ENCODE results near the gene EPC1. TPM values are rescaled to one million over a fixed set of nuclear protein-coding genes. Genes with fewer than 3 reads are reported as not detected.

EPC1 gene
- total and polyA plus RNA-seq, 2 experiments from 2014 or later: 10.6 to 12.5 TPM

DNA sequence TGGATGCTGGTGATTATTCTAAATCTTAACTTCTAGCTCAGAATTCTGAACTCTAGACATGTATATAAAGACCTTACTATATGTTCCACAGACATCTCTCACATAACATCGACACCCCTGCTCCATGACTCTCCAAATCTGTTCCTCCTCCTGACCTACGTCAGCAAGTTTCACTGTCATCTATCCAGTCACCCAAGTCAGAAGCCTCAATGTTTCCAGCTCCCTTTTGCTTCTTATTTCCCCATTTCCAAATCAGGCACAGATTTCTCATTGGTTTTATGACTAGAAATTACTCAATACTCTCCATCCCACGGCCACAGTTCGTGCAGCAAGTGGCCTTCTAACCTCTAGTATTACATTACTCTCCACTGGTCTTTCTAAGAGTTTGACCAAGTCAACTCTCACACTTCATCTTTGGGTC lies 28.5 kb downstream of the EPC1 start:
- Histone ChIP-seq H4K20me1 (ENCODE audit: insufficient read depth) (peaks cover 50% of the 10 kb centered on the region), H3K27me3 (replicated peaks; ENCODE audit: insufficient read depth) (no peaks in the 10 kb centered on the region), H3K9me3 (ENCODE audit: low read depth) (no peaks in the 10 kb centered on the region), H3K27ac (peak overlapping the region; percentile 66), H3K4me2 (ENCODE audit: unreplicated experiment) (no peak overlapping the region), H3K4me3 (no peak overlapping the region), H3K79me2 (ENCODE audit: insufficient read depth) (peaks cover 100% of the 10 kb centered on the region), H3K4me1 (ENCODE audit: insufficient read depth) (peaks cover 39% of the 10 kb centered on the region), H2AFZ (no peak overlapping the region), H3K9me2 (ENCODE audit: insufficient read depth) (no peaks in the 10 kb centered on the region), H3F3A (ENCODE audit: insufficient read depth) (peaks cover 26% of the 10 kb centered on the region; the same call in 1 of the 2 replicates), H3K9ac (no peak overlapping the region), H3K36me3 (ENCODE audit: low read depth) (no peaks in the 10 kb centered on the region)
- DNase-seq: peak; percentile 76
- TF ChIP-seq EZH2 (IDR thresholded peaks at IDR 0.05; ENCODE audit: insufficient read depth, poor library complexity, severe bottlenecking): no peak
- TF ChIP-seq EZH2phosphoT487 (IDR thresholded peaks at IDR 0.05; ENCODE audit: insufficient read depth, low read depth): no peak
- WGBS, 2 experiments (ENCODE audit: low coverage in 1 of 2, low lambda C conversion rate in 2 of 2, missing lambda C conversion rate in 2 of 2): 18 to 30% methylated on average over 4 of the region's 4 CpGs
- in situ Hi-C loops (cut with MboI): no loop called here

DNA sequence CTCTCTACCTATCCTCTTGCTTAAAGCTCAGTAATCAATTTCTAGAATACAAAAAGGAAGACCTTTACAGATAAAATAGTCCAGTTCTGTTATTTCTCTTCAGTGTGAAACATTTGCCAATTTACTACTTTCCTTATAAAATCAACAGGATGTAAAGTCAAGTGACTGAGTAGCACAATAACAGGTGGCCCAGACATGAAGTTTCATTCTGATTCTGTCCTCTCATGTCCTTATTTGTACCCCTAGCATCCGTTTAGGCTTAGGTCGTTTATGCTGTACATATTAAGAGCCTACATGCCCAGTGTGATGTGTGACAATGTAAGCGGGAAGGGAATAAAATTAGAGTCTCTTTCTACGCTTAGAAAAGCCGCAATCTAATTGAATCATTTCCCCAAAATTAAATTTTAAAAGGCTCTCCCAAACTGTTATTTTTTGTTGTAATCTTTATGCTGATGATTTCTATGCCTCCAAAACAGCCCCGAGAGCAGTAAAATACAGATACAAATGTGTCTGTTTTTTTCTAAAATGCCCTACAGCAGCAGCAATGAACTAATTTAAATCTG lies 29.1 kb downstream of the EPC1 start:
- Histone ChIP-seq H3K36me3 (ENCODE audit: low read depth) (no peaks in the 10 kb centered on the region), H3K4me1 (ENCODE audit: insufficient read depth) (peaks cover 39% of the 10 kb centered on the region), H3K27me3 (replicated peaks; ENCODE audit: insufficient read depth) (no peaks in the 10 kb centered on the region), H3K9me3 (ENCODE audit: low read depth) (no peaks in the 10 kb centered on the region), H3K9ac (no peak overlapping the region), H3K4me3 (no peak overlapping the region), H2AFZ (no peak overlapping the region), H3K4me2 (ENCODE audit: unreplicated experiment) (no peak overlapping the region), H3K79me2 (ENCODE audit: insufficient read depth) (peaks cover 100% of the 10 kb centered on the region), H4K20me1 (ENCODE audit: insufficient read depth) (peaks cover 50% of the 10 kb centered on the region), H3K27ac (peak overlapping the region; percentile 66), H3K9me2 (ENCODE audit: insufficient read depth) (no peaks in the 10 kb centered on the region), H3F3A (ENCODE audit: insufficient read depth) (peaks cover 26% of the 10 kb centered on the region; the same call in 1 of the 2 replicates)
- DNase-seq: no peak
- TF ChIP-seq EZH2phosphoT487 (IDR thresholded peaks at IDR 0.05; ENCODE audit: insufficient read depth, low read depth) (no peak), EZH2 (IDR thresholded peaks at IDR 0.05; ENCODE audit: insufficient read depth, poor library complexity, severe bottlenecking) (no peak)
- WGBS, 2 experiments (ENCODE audit: low coverage in 1 of 2, low lambda C conversion rate in 2 of 2, missing lambda C conversion rate in 2 of 2): 76 to 79% methylated on average over 6 of the region's 6 CpGs
- in situ Hi-C loops (cut with MboI): no loop called here

DNA sequence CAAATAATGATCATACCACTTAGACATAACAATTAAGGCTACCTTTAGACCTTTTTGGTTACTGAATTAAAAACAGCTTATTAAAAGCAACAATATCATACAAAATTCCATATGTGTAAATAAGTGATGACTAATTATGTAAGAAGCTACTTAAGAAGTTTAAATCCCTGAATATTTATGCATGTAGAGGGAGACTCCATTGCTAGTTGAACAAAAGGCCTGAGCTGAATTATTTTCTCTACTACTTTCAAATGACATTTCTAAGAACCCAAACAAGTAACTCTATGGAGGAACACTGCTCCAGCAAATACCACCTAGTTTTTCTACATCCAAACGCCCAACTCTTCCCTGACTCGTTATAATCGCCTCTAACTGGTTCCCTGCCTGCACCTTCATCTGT lies 31.5 kb downstream of the EPC1 start:
- no peak overlapping the region for H3K9ac ChIP-seq
- H3K4me2 ChIP-seq (ENCODE audit: unreplicated experiment): peak overlapping the region; percentile 45
- peak; percentile 30 for DNase-seq
- no peaks in the 10 kb centered on the region for H3K9me3 ChIP-seq (ENCODE audit: low read depth)
- no peak overlapping the region for H3K4me3 ChIP-seq
- H3K27me3 ChIP-seq (replicated peaks; ENCODE audit: insufficient read depth): no peaks in the 10 kb centered on the region
- H3F3A ChIP-seq (ENCODE audit: insufficient read depth): peaks cover 25% of the 10 kb centered on the region; the same call in 1 of the 2 replicates
- H4K20me1 ChIP-seq (ENCODE audit: insufficient read depth): peaks cover 46% of the 10 kb centered on the region
- peaks cover 100% of the 10 kb centered on the region for H3K79me2 ChIP-seq (ENCODE audit: insufficient read depth)
- WGBS, 2 experiments (ENCODE audit: low coverage in 1 of 2, low lambda C conversion rate in 2 of 2, missing lambda C conversion rate in 2 of 2): 56 to 58% methylated on average over 3 of the region's 3 CpGs
- no peaks in the 10 kb centered on the region for H3K9me2 ChIP-seq (ENCODE audit: insufficient read depth)
- TF ChIP-seq EZH2 (IDR thresholded peaks at IDR 0.05; ENCODE audit: insufficient read depth, poor library complexity, severe bottlenecking): no peak
- TF ChIP-seq EZH2phosphoT487 (IDR thresholded peaks at IDR 0.05; ENCODE audit: insufficient read depth, low read depth): no peak
- no peaks in the 10 kb centered on the region for H3K36me3 ChIP-seq (ENCODE audit: low read depth)
- in situ Hi-C loops (cut with MboI): no loop called here
- no peak overlapping the region for H2AFZ ChIP-seq
- H3K27ac ChIP-seq: no peak overlapping the region
- H3K4me1 ChIP-seq (ENCODE audit: insufficient read depth): peaks cover 39% of the 10 kb centered on the region

DNA sequence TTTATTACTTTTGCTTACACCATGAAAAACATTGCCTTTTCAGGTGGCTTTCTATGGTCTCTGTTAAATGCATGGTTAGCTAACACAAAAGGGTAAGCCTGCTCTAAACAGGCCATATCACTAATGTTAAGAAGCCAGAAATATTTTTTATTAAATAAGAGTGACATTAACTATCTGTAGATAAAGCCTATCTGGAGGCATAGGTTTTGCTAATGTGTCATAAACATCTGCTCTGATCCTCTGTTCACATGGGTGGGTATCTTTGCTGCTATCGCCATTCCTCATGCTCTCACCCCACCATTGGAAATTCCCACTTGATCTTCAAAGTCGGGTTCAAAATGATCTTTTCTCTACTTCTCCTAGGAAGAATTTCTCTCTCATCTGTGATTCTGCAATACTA lies 32.4 kb downstream of the EPC1 start:
- no peak overlapping the region for H3K4me3 ChIP-seq
- no peaks in the 10 kb centered on the region for H3K27me3 ChIP-seq (replicated peaks; ENCODE audit: insufficient read depth)
- no peaks in the 10 kb centered on the region for H3K9me2 ChIP-seq (ENCODE audit: insufficient read depth)
- TF ChIP-seq EZH2phosphoT487 (IDR thresholded peaks at IDR 0.05; ENCODE audit: insufficient read depth, low read depth) (no peak), EZH2 (IDR thresholded peaks at IDR 0.05; ENCODE audit: insufficient read depth, poor library complexity, severe bottlenecking) (no peak)
- peaks cover 100% of the 10 kb centered on the region for H3K79me2 ChIP-seq (ENCODE audit: insufficient read depth)
- no peak for DNase-seq
- H3K27ac ChIP-seq: no peak overlapping the region
- H2AFZ ChIP-seq: no peak overlapping the region
- in situ Hi-C loops (cut with MboI): no loop called here
- no peaks in the 10 kb centered on the region for H3K9me3 ChIP-seq (ENCODE audit: low read depth)
- H3K4me1 ChIP-seq (ENCODE audit: insufficient read depth): peaks cover 39% of the 10 kb centered on the region
- peaks cover 42% of the 10 kb centered on the region for H4K20me1 ChIP-seq (ENCODE audit: insufficient read depth)
- no peak overlapping the region for H3K9ac ChIP-seq
- no peaks in the 10 kb centered on the region for H3K36me3 ChIP-seq (ENCODE audit: low read depth)
- peaks cover 17% of the 10 kb centered on the region; the same call in 1 of the 2 replicates for H3F3A ChIP-seq (ENCODE audit: insufficient read depth)
- 95 to 98% methylated on average over 2 of the region's 2 CpGs for WGBS, 2 experiments (ENCODE audit: low coverage in 1 of 2, low lambda C conversion rate in 2 of 2, missing lambda C conversion rate in 2 of 2)
- H3K4me2 ChIP-seq (ENCODE audit: unreplicated experiment): peak overlapping the region; percentile 45

Data from GM23248 (cell line).